Fibroblast of skin of back (primary cell): ENCODE data around the gene MEX3D. TPM values are rescaled to one million over a fixed set of nuclear protein-coding genes. Genes with fewer than 3 reads are reported as not detected.
A peak's percentile ranks its signal among the peaks of the same experiment; 100 is the strongest.

Experiments
- DNase-seq: peaks from one replicate; pipeline ENCODE4 v3.0.0-alpha.2; 2013
- polyA plus RNA-seq, 2 experiments: library from polyadenylated mRNA; unstranded; fragments of 120-200 nt; gene quantifications; one replicate each; pipeline ENCODE4 v1.2.1, GENCODE V29; 2013; ENCODE audit not compliant: insufficient read length in 2 of 2

The MEX3D gene
- polyA plus RNA-seq (2013, experiment 1 of 2; ENCODE audit: insufficient read length): 40.8 TPM
- 24.5 TPM for polyA plus RNA-seq (2013, experiment 2 of 2; ENCODE audit: insufficient read length)

GRCh38 chr19:1568320-1569019 is at the start of gene MEX3D:
Gene MEX3D (minus strand): TSS chr19:1568325. CDS start chr19:1568058, 267 bp downstream.
- peak; percentile 78 for DNase-seq

DNA sequence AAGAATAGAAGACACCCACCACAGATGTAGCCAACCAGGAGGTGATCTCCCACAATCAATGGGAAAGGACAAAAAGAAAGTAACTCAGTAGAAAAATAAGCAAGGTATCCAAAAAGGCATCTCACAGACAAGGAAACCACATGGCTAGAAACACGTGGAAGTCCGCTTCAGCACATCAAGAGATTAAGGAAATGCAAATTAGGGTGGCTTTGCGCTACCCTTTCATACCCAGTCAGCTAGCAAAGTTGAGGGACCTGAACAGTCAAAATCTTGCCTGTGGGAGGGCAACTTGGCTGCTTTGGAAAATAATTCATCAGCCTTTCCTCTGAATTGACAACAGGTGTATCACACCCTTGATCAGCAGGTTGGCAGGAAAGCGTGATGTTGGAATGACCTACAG is 48.8 kb upstream of the MEX3D start:
- no peak for DNase-seq

DNA sequence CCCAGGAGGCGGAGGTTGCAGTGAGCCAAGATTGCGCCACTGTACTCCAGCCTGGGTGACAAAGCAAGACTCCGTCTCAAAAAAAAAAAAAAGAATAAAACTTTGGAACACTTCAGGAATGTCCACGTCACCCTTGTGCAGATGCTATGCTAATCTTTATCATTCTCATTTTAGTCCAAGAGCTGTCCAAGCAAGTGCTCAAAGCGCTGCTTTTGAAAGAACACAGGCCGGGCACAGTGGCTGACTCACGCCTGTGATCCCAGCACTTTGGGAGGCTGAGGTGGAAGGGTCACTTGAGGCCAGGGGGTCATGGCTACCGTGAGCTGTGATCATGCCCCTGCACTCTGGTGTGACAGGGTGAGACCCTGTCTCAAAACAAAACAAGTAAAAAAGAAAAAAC is 48.3 kb upstream of the MEX3D start:
- DNase-seq: no peak

- DNase-seq: no peak
Measured at GRCh38 chr19:1615156-1615765, 47.1 kb upstream of the MEX3D start.

GRCh38 chr19:1613808-1614570 is 45.9 kb upstream of the MEX3D start:
- no peak for DNase-seq

DNA sequence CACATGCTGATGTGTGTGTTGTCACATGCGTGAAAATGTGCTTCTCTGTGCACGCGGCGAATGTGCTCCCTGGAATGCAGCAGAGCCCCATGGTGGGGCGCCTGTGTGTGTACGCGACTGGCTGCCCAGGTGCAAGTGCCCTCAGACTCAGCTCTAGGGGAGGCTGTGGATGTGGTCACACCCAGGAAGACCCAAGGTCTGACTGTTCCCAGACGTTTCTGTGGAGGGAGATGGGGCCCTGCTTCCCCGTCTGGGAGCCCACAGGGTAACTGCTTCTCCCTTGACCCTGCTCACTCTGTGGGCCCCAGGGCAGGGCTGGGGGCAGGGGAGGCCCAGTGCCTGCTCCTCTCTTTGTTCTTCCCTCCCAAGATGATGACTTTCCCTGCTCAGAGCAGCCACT is 45.0 kb upstream of the MEX3D start:
- no peak for DNase-seq

DNA sequence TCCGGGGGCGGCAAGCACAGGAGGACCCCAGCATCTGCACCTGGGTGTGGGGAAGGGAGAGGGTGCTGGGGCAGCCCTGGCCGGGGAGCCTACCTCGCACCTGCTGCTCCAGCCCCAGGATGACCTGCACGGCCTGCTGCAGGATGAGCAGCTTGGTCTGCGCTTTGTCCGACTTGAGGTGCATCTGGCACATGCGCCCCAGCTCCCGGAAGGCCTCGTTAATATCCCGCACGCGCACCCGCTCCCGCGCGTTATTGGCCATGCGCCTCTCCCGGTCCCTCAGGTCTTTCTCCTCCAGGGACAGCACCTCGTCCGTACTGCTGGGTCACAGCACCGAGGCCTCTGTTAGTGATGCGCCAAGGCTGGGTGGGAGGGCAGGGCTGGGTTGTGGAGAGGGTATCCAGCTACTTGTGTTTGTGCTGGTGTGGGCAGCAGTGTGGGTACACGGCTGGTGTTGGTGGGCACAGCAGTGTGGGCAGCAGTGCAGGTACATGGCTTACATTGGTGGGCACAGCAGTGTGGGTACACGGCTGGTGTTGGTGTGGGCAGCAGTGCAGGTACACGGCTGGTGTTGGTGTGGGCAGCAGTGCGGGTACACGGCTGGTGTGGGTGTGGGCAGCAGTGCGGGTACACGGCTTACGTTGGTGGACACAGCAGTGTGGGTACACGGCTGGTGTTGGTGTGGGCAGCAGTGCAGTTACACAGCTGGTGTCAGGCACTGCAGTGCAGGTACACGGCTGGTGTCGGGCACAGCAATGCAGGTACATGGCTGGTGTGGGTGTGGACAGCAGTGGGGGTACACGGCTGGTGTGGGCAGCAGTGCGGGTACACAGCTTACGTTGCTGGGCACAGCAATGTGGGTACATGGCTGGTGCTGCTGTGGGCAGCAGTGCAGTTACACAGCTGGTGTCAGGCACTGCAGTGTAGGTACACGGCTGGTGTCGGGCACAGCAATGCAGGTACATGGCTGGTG is 44.3 kb upstream of the MEX3D start:
- DNase-seq: no peak

DNA sequence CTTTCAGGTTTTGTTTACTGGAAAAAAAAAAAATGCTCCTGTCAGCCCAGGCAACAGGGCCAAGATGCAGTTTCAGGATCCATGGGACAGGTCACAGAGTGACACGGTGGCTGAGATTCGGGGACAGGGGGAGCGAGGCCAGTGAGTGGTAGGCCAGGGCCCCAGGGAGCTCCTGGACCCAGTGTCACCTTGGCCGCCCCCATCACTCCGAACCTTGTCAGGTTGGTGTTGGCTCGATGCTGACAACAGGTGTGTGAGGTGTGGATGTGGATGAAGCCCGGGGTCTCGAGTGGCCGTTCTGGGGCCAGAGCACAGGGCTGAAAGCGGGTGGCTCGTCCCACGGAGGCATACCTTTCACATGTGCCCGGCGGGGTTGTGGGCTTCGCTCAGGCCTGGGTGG is 43.2 kb upstream of the MEX3D start:
- DNase-seq: no peak

GRCh38 chr19:1610579-1610978 is 42.5 kb upstream of the MEX3D start:
- no peak for DNase-seq

- DNase-seq: no peak
Measured at GRCh38 chr19:1609680-1610474, 41.8 kb upstream of the MEX3D start.

GRCh38 chr19:1609103-1609396 is 40.9 kb upstream of the MEX3D start:
- DNase-seq: no peak

- no peak for DNase-seq
Measured at GRCh38 chr19:1608359-1609102, 40.4 kb upstream of the MEX3D start.

DNA sequence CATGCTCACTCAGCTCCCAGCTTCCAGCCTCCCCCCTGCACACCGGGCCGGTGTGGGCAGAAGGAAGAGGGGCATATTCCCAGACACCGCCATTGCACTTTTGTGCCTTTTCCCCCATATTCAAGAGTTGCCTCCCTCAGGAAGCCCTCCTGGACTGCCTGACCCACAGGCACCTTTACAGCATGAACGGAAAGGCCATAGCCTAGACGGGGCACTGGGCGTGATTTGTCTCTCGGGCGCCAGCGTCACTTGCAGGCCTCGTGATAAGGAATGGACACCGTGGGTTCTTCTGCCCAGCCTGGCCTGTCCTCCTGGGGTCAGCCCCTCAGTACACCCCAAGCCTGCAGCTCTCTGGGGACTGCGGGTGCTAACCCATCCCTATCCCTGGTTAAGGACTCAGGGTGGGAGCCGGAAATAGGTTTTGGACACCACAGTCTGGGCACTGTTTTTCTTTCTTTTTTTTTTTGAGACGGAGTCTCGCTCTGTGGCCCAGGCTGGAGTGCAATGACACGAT is 38.1 kb upstream of the MEX3D start:
- no peak for DNase-seq

- DNase-seq: peak; percentile 95
Measured at GRCh38 chr19:1605236-1606137, 37.4 kb upstream of the MEX3D start, which contains the start of gene UQCR11. Gene UQCR11 (minus strand): TSS chr19:1605462. CDS start chr19:1605409, 53 bp downstream.

DNA sequence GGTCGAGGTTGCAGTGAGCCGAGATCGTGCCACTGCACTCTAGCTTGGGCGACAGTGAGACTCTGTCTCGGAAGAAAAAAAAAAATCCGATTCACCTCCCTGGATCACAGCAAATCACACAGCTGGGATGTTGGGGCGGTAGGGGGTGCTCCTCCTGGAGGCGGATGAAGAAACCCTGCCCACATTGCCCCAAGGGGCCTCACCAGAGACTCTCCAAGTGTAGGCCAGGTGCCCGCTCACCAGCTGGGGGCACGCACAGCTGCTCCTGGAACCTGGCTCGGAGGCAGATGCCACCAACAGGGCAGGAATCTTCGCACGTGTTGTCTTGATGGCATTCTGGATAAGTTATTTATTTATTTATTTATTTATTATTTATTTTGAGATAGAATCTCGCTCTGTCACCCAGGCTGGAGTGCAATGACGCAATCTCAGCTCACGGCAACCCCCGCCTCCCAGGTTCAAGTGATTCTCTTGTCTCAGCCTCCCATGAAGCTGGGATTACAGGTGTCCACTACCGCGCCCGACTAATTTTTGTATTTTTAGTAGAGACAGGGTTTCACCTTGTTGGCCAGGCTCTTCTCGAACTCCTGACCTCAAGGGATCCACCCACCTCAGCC is 34.1 kb upstream of the MEX3D start:
- DNase-seq: no peak

GRCh38 chr19:1601613-1602064 is 33.5 kb upstream of the MEX3D start:
- DNase-seq: no peak

GRCh38 chr19:1599460-1599846 is 31.3 kb upstream of the MEX3D start:
- no peak for DNase-seq

GRCh38 chr19:1598777-1599459 is 30.8 kb upstream of the MEX3D start:
- DNase-seq: no peak

DNA sequence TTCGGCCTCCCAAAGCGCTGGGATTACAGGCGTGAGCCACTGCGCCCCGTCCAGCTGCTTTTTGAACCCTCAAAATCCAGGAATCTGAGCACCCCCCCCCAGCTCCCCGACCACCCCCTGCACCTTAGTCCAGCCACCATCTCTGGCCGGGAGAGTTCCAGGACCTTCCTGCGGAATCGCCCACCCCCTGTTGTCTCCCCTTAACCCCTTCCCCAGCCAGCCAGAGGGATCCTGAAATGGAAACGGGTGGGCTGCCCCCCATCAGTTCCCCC is 25.3 kb upstream of the MEX3D start:
- DNase-seq: no peak
